WTC11 (cell line): ENCODE data around the gene OSBPL10. TPM values are rescaled to one million over a fixed set of nuclear protein-coding genes. Genes with fewer than 3 reads are reported as not detected.

Experiments used
- ATAC-seq: fragments of 200-7000 bp; cut with Tn5 transposase; 2 replicates; pipeline ENCODE4 v1.10.0; 2021; ENCODE audit warnings: mild to moderate bottlenecking, moderate library complexity
- CTCF ChIA-PET: fragments of 300-600 bp; sonication (Branson Sonifier 250); formaldehyde crosslinking; loops from one replicate; lab custom pipeline; 2021; ENCODE audit warnings: antibody characterized with exemption; lab: Charles Lee
- POLR2A ChIA-PET: fragments of 350-600 bp; sonication (Branson Sonifier 250); formaldehyde crosslinking; loops from one replicate; lab custom pipeline; 2021; ENCODE audit warnings: antibody characterized with exemption; lab: Charles Lee
- DNase-seq: peaks from one replicate; pipeline ENCODE4 v3.0.0; 2021; ENCODE audit warnings: low spot score
- H3K27ac Mint-ChIP-seq: 2 replicates; pipeline ENCODE4 v1.8.0; 2021; ENCODE audit warnings: mixed read lengths
- H3K27me3 Mint-ChIP-seq: 2 replicates; pipeline ENCODE4 v1.8.0; 2021; ENCODE audit warnings: low read depth, mild to moderate bottlenecking, moderate library complexity, mixed read lengths
- H3K36me3 Mint-ChIP-seq: 2 replicates; pipeline ENCODE4 v1.8.0; 2021; ENCODE audit warnings: mixed read lengths
- H3K4me1 Mint-ChIP-seq: 2 replicates; pipeline ENCODE4 v1.8.0; 2022; ENCODE audit warnings: mixed read lengths
- H3K4me3 Mint-ChIP-seq: 2 replicates; pipeline ENCODE4 v1.8.0; 2021; ENCODE audit warnings: mild to moderate bottlenecking, moderate library complexity, mixed read lengths
- H3K9me3 Mint-ChIP-seq: 2 replicates; pipeline ENCODE4 v1.8.0; 2021; ENCODE audit warnings: mixed read lengths
- ETV6 ChIP-seq: sonication (generic); formaldehyde crosslinking; IDR thresholded peaks from 2 replicates; pipeline ENCODE4 v1.8.1; 2022; ENCODE audit warnings: mild to moderate bottlenecking, missing genetic modification reagents
- HMGA2 ChIP-seq: fragments of 250-450 bp; sonication (Bioruptor Pico); IDR thresholded peaks from 2 replicates; pipeline ENCODE4 v1.4.0; 2021; ENCODE audit warnings: mild to moderate bottlenecking, moderate library complexity
- JAZF1 ChIP-seq: fragments of 250-450 bp; sonication (Bioruptor Pico); IDR thresholded peaks from 2 replicates; pipeline ENCODE4 v1.9.0; 2021; ENCODE audit warnings: moderate library complexity, mild to moderate bottlenecking, inconsistent platforms
- JUN ChIP-seq: sonication (generic); formaldehyde crosslinking; IDR thresholded peaks from 2 replicates; pipeline ENCODE4 v1.8.0; 2023; ENCODE audit warnings: mild to moderate bottlenecking, missing genetic modification reagents
- KAT7 ChIP-seq: sonication (generic); formaldehyde crosslinking; IDR thresholded peaks from 2 replicates; pipeline ENCODE4 v1.8.1; 2023; ENCODE audit warnings: missing genetic modification reagents, mild to moderate bottlenecking, borderline replicate concordance
- MXD4 ChIP-seq: fragments of 250-450 bp; sonication (Bioruptor Pico); IDR thresholded peaks from 2 replicates; pipeline ENCODE4 v1.8.0; 2021; ENCODE audit warnings: mild to moderate bottlenecking, moderate library complexity, borderline replicate concordance
- MYBL2 ChIP-seq: sonication (generic); formaldehyde crosslinking; IDR thresholded peaks from 2 replicates; pipeline ENCODE4 v1.8.1; 2023; ENCODE audit warnings: mild to moderate bottlenecking, moderate library complexity, missing genetic modification reagents
- NFE2L1 ChIP-seq: sonication (generic); formaldehyde crosslinking; IDR thresholded peaks from 2 replicates; pipeline ENCODE4 v1.8.1; 2023; ENCODE audit warnings: missing genetic modification reagents
- NR1H2 ChIP-seq: sonication (generic); formaldehyde crosslinking; IDR thresholded peaks from 2 replicates; pipeline ENCODE4 v1.9.0; 2021; ENCODE audit warnings: mild to moderate bottlenecking, moderate library complexity, missing genetic modification reagents
- NR3C1 ChIP-seq: sonication (generic); formaldehyde crosslinking; conservative IDR thresholded peaks from 2 replicates; pipeline ENCODE4 v1.8.1; 2023; ENCODE audit warnings: low read depth, mild to moderate bottlenecking, missing genetic modification reagents
- PRRX2 ChIP-seq: fragments of 250-450 bp; sonication (Bioruptor Pico); IDR thresholded peaks from 2 replicates; pipeline ENCODE4 v1.8.0; 2021; ENCODE audit warnings: mild to moderate bottlenecking
- RORB ChIP-seq: fragments of 250-450 bp; sonication (Bioruptor Pico); IDR thresholded peaks from 2 replicates; pipeline ENCODE4 v1.9.0; 2021; ENCODE audit warnings: mild to moderate bottlenecking
- SMAD3 ChIP-seq: sonication (generic); formaldehyde crosslinking; IDR thresholded peaks from 2 replicates; pipeline ENCODE4 v1.8.0; 2022; ENCODE audit warnings: missing genetic modification reagents, mild to moderate bottlenecking, borderline replicate concordance
- SP1 ChIP-seq: sonication (generic); formaldehyde crosslinking; conservative IDR thresholded peaks from 2 replicates; pipeline ENCODE4 v1.8.1; 2022; ENCODE audit warnings: missing genetic modification reagents
- ZNF232 ChIP-seq: sonication (generic); formaldehyde crosslinking; IDR thresholded peaks from 2 replicates; pipeline ENCODE4 v1.8.0; 2022; ENCODE audit warnings: mild to moderate bottlenecking, missing genetic modification reagents
- total RNA-seq: library from RNA; stranded (reverse); gene quantifications from 3 replicates; pipeline ENCODE4 v1.2.3, GENCODE V29; 2021
- TF ChIP-seq, protein P1 (sequence below): sonication (generic); formaldehyde crosslinking; IDR thresholded peaks from 2 replicates; pipeline ENCODE4 v1.8.0; 2023; ENCODE audit warnings: missing genetic modification reagents
- TF ChIP-seq, protein P2 (sequence below): sonication (generic); formaldehyde crosslinking; IDR thresholded peaks from 2 replicates; pipeline ENCODE4 v1.8.1; 2023; ENCODE audit warnings: mild to moderate bottlenecking, missing genetic modification reagents, borderline replicate concordance
- TF ChIP-seq, protein P3 (sequence below): fragments of 250-450 bp; sonication (Bioruptor Pico); IDR thresholded peaks from 2 replicates; pipeline ENCODE4 v1.9.0; 2021; ENCODE audit warnings: mild to moderate bottlenecking
- TF ChIP-seq, protein P4 (sequence below): fragments of 250-450 bp; sonication (Bioruptor Pico); IDR thresholded peaks from 2 replicates; pipeline ENCODE4 v2.1.2; 2022; ENCODE audit warnings: mild to moderate bottlenecking, moderate library complexity
- TF ChIP-seq, protein P5 (sequence below): sonication (generic); formaldehyde crosslinking; IDR thresholded peaks from 2 replicates; pipeline ENCODE4 v1.8.0; 2023; ENCODE audit warnings: mild to moderate bottlenecking, missing genetic modification reagents
- TF ChIP-seq, protein P6 (sequence below): fragments of 250-450 bp; sonication (Bioruptor Pico); IDR thresholded peaks from 2 replicates; pipeline ENCODE4 v1.9.0; 2021; ENCODE audit warnings: mild to moderate bottlenecking

Gene OSBPL10
- total RNA-seq, 1 experiment from 2014 or later: 84.1 TPM

DNA sequence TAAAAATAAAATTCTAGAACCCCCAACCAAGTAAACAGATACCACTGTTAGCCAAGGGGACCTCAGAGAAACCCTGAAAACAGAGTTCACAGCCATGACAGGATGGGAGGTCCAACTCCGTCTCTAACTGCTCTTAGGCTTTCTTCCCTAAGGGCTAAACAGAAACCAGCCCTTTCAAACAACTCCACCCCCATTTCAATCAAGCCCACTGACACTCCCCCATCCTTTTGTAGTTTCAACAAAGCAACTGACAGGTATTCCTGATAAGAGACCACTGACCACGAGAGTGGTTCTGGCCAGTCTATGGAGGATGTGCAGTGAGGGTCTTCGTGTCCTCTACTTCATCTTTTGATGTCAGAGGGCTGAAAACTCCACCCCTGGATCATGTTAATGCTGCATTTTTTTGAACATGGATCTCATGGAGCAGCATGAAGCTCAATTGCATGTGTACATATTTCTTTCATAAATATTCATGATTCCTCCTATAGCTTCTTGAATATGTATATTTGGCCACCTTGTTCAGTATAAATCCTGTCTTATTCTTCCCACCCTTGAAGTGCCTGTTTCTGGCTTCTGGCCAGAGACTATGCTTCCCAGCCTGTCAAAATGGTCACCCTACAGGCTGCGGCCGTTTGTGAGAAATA lies 222.6 kb downstream of the OSBPL10 start:
- CTCF ChIA-PET: no interaction called here
- TF ChIP-seq, protein P1, sequence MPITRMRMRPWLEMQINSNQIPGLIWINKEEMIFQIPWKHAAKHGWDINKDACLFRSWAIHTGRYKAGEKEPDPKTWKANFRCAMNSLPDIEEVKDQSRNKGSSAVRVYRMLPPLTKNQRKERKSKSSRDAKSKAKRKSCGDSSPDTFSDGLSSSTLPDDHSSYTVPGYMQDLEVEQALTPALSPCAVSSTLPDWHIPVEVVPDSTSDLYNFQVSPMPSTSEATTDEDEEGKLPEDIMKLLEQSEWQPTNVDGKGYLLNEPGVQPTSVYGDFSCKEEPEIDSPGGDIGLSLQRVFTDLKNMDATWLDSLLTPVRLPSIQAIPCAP (CRISPR knock-in tag): no peak
- no peak for TF ChIP-seq MYBL2
- no peak for TF ChIP-seq NR1H2
- no peak for TF ChIP-seq SMAD3
- TF ChIP-seq, protein P2, sequence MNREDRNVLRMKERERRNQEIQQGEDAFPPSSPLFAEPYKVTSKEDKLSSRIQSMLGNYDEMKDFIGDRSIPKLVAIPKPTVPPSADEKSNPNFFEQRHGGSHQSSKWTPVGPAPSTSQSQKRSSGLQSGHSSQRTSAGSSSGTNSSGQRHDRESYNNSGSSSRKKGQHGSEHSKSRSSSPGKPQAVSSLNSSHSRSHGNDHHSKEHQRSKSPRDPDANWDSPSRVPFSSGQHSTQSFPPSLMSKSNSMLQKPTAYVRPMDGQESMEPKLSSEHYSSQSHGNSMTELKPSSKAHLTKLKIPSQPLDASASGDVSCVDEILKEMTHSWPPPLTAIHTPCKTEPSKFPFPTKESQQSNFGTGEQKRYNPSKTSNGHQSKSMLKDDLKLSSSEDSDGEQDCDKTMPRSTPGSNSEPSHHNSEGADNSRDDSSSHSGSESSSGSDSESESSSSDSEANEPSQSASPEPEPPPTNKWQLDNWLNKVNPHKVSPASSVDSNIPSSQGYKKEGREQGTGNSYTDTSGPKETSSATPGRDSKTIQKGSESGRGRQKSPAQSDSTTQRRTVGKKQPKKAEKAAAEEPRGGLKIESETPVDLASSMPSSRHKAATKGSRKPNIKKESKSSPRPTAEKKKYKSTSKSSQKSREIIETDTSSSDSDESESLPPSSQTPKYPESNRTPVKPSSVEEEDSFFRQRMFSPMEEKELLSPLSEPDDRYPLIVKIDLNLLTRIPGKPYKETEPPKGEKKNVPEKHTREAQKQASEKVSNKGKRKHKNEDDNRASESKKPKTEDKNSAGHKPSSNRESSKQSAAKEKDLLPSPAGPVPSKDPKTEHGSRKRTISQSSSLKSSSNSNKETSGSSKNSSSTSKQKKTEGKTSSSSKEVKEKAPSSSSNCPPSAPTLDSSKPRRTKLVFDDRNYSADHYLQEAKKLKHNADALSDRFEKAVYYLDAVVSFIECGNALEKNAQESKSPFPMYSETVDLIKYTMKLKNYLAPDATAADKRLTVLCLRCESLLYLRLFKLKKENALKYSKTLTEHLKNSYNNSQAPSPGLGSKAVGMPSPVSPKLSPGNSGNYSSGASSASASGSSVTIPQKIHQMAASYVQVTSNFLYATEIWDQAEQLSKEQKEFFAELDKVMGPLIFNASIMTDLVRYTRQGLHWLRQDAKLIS (CRISPR knock-in tag): no peak
- no peak for TF ChIP-seq PRRX2 (CRISPR knock-in tag)
- TF ChIP-seq SP1 (CRISPR knock-in tag): no peak
- TF ChIP-seq, protein P3, sequence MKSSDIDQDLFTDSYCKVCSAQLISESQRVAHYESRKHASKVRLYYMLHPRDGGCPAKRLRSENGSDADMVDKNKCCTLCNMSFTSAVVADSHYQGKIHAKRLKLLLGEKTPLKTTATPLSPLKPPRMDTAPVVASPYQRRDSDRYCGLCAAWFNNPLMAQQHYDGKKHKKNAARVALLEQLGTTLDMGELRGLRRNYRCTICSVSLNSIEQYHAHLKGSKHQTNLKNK: no peak
- TF ChIP-seq, protein P4, sequence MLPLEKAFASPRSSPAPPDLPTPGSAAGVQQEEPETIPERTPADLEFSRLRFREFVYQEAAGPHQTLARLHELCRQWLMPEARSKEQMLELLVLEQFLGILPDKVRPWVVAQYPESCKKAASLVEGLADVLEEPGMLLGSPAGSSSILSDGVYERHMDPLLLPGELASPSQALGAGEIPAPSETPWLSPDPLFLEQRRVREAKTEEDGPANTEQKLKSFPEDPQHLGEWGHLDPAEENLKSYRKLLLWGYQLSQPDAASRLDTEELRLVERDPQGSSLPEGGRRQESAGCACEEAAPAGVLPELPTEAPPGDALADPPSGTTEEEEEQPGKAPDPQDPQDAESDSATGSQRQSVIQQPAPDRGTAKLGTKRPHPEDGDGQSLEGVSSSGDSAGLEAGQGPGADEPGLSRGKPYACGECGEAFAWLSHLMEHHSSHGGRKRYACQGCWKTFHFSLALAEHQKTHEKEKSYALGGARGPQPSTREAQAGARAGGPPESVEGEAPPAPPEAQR (CRISPR knock-in tag): no peak
- TF ChIP-seq ETV6: no peak
- TF ChIP-seq JAZF1: no peak
- no peak for TF ChIP-seq KAT7
- TF ChIP-seq, protein P5, sequence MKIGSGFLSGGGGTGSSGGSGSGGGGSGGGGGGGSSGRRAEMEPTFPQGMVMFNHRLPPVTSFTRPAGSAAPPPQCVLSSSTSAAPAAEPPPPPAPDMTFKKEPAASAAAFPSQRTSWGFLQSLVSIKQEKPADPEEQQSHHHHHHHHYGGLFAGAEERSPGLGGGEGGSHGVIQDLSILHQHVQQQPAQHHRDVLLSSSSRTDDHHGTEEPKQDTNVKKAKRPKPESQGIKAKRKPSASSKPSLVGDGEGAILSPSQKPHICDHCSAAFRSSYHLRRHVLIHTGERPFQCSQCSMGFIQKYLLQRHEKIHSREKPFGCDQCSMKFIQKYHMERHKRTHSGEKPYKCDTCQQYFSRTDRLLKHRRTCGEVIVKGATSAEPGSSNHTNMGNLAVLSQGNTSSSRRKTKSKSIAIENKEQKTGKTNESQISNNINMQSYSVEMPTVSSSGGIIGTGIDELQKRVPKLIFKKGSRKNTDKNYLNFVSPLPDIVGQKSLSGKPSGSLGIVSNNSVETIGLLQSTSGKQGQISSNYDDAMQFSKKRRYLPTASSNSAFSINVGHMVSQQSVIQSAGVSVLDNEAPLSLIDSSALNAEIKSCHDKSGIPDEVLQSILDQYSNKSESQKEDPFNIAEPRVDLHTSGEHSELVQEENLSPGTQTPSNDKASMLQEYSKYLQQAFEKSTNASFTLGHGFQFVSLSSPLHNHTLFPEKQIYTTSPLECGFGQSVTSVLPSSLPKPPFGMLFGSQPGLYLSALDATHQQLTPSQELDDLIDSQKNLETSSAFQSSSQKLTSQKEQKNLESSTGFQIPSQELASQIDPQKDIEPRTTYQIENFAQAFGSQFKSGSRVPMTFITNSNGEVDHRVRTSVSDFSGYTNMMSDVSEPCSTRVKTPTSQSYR (CRISPR knock-in tag): no peak

DNA sequence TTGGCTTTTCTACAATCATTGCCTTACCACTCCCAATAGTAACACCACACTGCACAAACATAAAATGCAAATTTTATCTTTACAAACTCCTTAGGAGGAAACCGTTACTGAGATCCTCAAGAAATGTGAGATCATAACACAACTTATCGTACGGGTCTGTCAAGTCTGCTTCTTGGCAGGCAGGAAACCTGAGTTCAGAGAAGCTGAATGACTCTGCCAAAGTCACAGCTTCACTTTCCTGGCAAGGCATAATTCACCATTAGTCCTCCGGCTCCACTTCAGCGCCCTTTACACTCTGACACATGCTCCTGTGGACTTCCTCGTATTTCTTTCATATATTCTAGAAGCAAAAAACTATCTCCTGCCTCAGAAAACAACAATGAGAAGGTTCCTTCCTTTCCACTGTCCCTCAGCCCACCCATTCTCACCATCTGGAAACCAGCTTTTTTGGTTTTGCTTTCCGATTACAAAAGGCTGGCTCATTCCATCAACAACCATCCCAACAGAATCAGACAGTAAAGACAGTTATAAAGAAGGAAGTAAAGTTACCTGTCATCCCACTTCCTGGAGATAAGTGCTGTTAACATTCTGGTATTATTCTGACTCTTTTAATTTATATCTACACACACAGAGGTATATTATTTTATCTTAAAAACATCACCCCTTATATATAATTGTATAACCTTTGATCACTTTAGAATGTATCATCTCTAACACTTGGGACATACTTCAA lies 225.0 kb downstream of the OSBPL10 start:
- H3K27me3 Mint-ChIP-seq: no peaks in the 10 kb centered on the region
- DNase-seq (no peak), ATAC-seq (no peak)
- no peak overlapping the region for H3K4me3 Mint-ChIP-seq
- CTCF ChIA-PET: no interaction called here
- POLR2A ChIA-PET: no interaction called here
- peaks cover 18% of the 10 kb centered on the region for H3K9me3 Mint-ChIP-seq
- peaks cover 22% of the 10 kb centered on the region for H3K36me3 Mint-ChIP-seq
- H3K4me1 Mint-ChIP-seq: peaks cover 28% of the 10 kb centered on the region
- H3K27ac Mint-ChIP-seq: no peak overlapping the region
- TF ChIP-seq JUN (CRISPR knock-in tag): no peak
- no peak for TF ChIP-seq RORB (CRISPR knock-in tag)
- TF ChIP-seq ZNF232 (CRISPR knock-in tag): no peak
- TF ChIP-seq NR3C1 (CRISPR knock-in tag): no peak
- no peak for TF ChIP-seq HMGA2 (CRISPR knock-in tag)
- TF ChIP-seq MXD4 (CRISPR knock-in tag): no peak
- TF ChIP-seq, protein P6, sequence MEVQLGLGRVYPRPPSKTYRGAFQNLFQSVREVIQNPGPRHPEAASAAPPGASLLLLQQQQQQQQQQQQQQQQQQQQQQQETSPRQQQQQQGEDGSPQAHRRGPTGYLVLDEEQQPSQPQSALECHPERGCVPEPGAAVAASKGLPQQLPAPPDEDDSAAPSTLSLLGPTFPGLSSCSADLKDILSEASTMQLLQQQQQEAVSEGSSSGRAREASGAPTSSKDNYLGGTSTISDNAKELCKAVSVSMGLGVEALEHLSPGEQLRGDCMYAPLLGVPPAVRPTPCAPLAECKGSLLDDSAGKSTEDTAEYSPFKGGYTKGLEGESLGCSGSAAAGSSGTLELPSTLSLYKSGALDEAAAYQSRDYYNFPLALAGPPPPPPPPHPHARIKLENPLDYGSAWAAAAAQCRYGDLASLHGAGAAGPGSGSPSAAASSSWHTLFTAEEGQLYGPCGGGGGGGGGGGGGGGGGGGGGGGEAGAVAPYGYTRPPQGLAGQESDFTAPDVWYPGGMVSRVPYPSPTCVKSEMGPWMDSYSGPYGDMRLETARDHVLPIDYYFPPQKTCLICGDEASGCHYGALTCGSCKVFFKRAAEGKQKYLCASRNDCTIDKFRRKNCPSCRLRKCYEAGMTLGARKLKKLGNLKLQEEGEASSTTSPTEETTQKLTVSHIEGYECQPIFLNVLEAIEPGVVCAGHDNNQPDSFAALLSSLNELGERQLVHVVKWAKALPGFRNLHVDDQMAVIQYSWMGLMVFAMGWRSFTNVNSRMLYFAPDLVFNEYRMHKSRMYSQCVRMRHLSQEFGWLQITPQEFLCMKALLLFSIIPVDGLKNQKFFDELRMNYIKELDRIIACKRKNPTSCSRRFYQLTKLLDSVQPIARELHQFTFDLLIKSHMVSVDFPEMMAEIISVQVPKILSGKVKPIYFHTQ: no peak
- TF ChIP-seq NFE2L1 (CRISPR knock-in tag): no peak

More for the DNA sequence above, 222.6 kb downstream of the OSBPL10 start:
- Mint-ChIP-seq H3K36me3 (peaks cover 22% of the 10 kb centered on the region), H3K27me3 (no peaks in the 10 kb centered on the region), H3K27ac (no peak overlapping the region), H3K9me3 (peaks cover 18% of the 10 kb centered on the region), H3K4me1 (peaks cover 23% of the 10 kb centered on the region), H3K4me3 (no peak overlapping the region)
- POLR2A ChIA-PET: no interaction called here
- ATAC-seq (0 out of 2 replicates have a peak, but pooled peaks have one; percentile 38), DNase-seq (no peak)
